Heart left ventricle (tissue), 16 donors: ENCODE data around the gene ITIH6. TPM values are rescaled to one million over a fixed set of nuclear protein-coding genes. Genes with fewer than 3 reads are reported as not detected.

ENCODE experiments used
- ATAC-seq, 4 donors: fragments of 200-7000 bp; cut with Tn5 transposase; one replicate each; pipeline ENCODE4 v1.9.1; 2020 to 2022; ENCODE audit warnings: moderate library complexity in 4 of 4, mild to moderate bottlenecking in 3 of 4, moderate number of reproducible peaks in 1 of 4
- DNase-seq, 5 donors: peaks; one replicate each; pipeline ENCODE4 v3.0.0-alpha.2; 2020
- H3K27ac ChIP-seq, 12 donors: fragments of 200-600 bp; sonication (generic) in 4 of 12; one replicate each; pipeline versions ENCODE4 v1.5.0 to v1.8.0; 2016 to 2022; ENCODE audit warnings: mild to moderate bottlenecking in 2 of 12
- H3K27me3 ChIP-seq, 9 donors: fragments of 200-600 bp; sonication (generic) in 2 of 9; one replicate each; pipeline versions ENCODE4 v1.5.1 to v1.8.0; 2016 to 2022; ENCODE audit warnings: mild to moderate bottlenecking in 3 of 9
- H3K36me3 ChIP-seq, 9 donors: fragments of 200-600 bp; sonication (generic) in 2 of 9; one replicate each; pipeline versions ENCODE4 v1.5.0 to v1.8.0; 2018 to 2022; ENCODE audit warnings: mild to moderate bottlenecking in 2 of 9
- H3K4me1 ChIP-seq, 12 donors: fragments of 200-600 bp; sonication (generic) in 4 of 12; one replicate each; pipeline versions ENCODE4 v1.5.0 to v1.8.0; 2016 to 2022; ENCODE audit warnings: mild to moderate bottlenecking in 3 of 12
- H3K4me3 ChIP-seq, 12 donors: fragments of 200-600 bp; sonication (generic) in 4 of 12; one replicate each; pipeline versions ENCODE4 v1.5.0 to v1.8.0; 2017 to 2022; ENCODE audit warnings: mild to moderate bottlenecking in 9 of 12, moderate library complexity in 4 of 12
- H3K9me3 ChIP-seq, 12 donors: fragments of 200-600 bp; sonication (generic) in 4 of 12; one replicate each; pipeline versions ENCODE4 v1.5.0 to v1.8.0; 2016 to 2022; ENCODE audit warnings: mild to moderate bottlenecking in 1 of 12
- POLR2A ChIP-seq, 2 donors: fragments of 450-650 bp; IDR thresholded peaks; one replicate each; pipeline ENCODE4 v1.6.1; 2017; ENCODE audit warnings: antibody characterized with exemption in 2 of 2, mild to moderate bottlenecking in 2 of 2, moderate library complexity in 2 of 2
- WGBS, 4 donors: extraction: QIAGEN DNeasy Blood & Tissue Kit in 2 of 4; methylation state at CpG; one replicate each; pipeline versions ENCODE4 v1.1.5 to v1.1.7; 2013 to 2018; 5-methylcytosine and 5-hydroxymethylcytosine counted together
- intact Hi-C, 10 donors: fragments of 100-400 bp; cut with DNase I; formaldehyde crosslinking; loops; one replicate each; pipeline versions ENCODE4 v1.11.1 to v1.14.2; 2022
- polyA plus RNA-seq, 2 donors: library from polyadenylated mRNA; stranded (reverse); fragments of 200-250 nt; gene quantifications; one replicate each; pipeline ENCODE4 v1.2.3, GENCODE V29; 2013
- total RNA-seq, 9 donors: library from RNA; depleted of rRNA in 2 of 9; stranded (reverse); fragments of >200 nt in 2 of 9; fragmentation: NEBNext Ultra II Directional in 3 of 9; extraction: Animal tissue kit (Norgen Biotek cat#: 25700) in 3 of 9; gene quantifications; one replicate each; pipeline versions ENCODE4 v1.1.0 to v1.2.4, GENCODE V29; 2016 to 2023
- TF ChIP-seq, protein P1 (sequence below), 12 donors: fragments of 200-600 bp; sonication (generic) in 4 of 12; IDR thresholded peaks; one replicate each; pipeline versions ENCODE4 v1.5.0 to v1.8.0; 2018 to 2022; ENCODE audit warnings: antibody characterized with exemption in 12 of 12, mild to moderate bottlenecking in 5 of 12
- donor health status: ischemic (EF 13 %, LVEDD 7.1; RV severe dilation, severe dysfunction).
- donor health status: healthy with polysubstance abuse.
- donor health status: DM: no; HTN: yes; CAD: no.
- donor health status: DM: no; HTN: no; CAD: no.
- donor health status: ischemic (EF 25% LVEDD 6.9; RV normal size, moderate dysfunction).
- donor health status: ischemic (EF 25% LVEDD 5.7; RV mildly dilated, moderate dysfunction).
- donor health status: healthy.
- donor health status: DM: yes; HTN: yes; CAD: no.
- donor health status: ischemic (EF 35%, LVEDD 5.7; RV mildly dilated, moderate dysfunction).
- donor health status: nonischemic (EF 11% LVEDD 7.7; RV severe dilation, severe dysfunction).
- donor health status: DM: yes; HTN: yes; CAD: no.
- donor health status: PGD.
- donor health status: ischemic (EF 29% LVEDD 5.4; RV normal size, mild dysfunction).
- donor health status: nonischemic (EF 23%, LVEDD 6.1; RV moderate dilation, normal function).

The ITIH6 gene
- total and polyA plus RNA-seq, 11 donors: not detected

DNA sequence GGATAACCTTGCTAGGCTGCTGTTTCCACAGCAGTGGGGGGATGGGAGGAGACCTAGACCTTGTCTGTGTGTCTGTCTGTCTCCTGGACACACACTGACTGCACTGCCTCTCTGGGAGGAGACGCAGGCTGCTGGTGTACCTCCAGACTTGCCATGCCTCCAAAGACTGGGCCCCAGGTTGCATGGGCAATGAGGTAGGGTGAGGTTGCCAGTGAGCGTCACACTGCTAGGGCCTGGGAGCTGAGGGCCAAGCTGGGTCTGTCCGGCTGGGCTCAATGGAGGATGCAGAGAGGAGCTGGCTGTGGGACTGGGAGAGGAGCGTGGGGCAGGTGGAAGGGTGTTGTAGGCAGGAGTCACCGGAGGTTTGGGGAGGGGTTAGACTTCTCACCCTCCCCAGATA lies 26.1 kb upstream of the ITIH6 start:
- Histone ChIP-seq H3K27ac (no peak overlapping the region), H3K27me3 (no peaks in the 10 kb centered on the region), H3K36me3 (no peaks in the 10 kb centered on the region), H3K4me3 (no peak overlapping the region), H3K9me3 (no peaks in the 10 kb centered on the region), H3K4me1 (no peaks in the 10 kb centered on the region)
- TF ChIP-seq POLR2A (IDR thresholded peaks at IDR 0.05): no peak
- TF ChIP-seq, protein P1, sequence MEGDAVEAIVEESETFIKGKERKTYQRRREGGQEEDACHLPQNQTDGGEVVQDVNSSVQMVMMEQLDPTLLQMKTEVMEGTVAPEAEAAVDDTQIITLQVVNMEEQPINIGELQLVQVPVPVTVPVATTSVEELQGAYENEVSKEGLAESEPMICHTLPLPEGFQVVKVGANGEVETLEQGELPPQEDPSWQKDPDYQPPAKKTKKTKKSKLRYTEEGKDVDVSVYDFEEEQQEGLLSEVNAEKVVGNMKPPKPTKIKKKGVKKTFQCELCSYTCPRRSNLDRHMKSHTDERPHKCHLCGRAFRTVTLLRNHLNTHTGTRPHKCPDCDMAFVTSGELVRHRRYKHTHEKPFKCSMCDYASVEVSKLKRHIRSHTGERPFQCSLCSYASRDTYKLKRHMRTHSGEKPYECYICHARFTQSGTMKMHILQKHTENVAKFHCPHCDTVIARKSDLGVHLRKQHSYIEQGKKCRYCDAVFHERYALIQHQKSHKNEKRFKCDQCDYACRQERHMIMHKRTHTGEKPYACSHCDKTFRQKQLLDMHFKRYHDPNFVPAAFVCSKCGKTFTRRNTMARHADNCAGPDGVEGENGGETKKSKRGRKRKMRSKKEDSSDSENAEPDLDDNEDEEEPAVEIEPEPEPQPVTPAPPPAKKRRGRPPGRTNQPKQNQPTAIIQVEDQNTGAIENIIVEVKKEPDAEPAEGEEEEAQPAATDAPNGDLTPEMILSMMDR (IDR thresholded peaks at IDR 0.05): no peak
- DNase-seq (no peak), ATAC-seq (no peak)
- WGBS, 4 donors: 75 to 94% (median 87%) methylated on average over 4 to 5 of the region's 5 CpGs
- intact Hi-C loops: no loop called here

DNA sequence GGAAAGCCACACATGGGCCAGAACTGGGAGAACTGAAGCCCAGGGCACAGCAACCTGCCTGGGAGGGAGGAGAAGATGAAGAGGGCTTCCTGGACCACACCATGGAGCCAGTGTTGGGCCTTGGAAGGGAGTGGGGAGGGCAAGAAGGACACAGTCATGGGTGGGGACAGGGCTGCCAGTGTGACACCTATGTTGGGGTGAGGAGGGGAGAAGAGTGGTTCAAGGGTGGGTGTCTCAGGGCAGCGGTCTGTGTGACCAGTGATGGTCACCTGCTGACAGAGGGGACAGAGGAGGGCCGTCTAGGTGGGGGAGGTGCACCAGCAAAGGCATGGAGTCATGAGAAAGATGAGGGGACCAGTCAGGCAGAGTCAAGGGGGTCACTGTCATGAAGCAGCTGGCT lies 23.3 kb upstream of the ITIH6 start:
- no peaks in the 10 kb centered on the region for H3K9me3 ChIP-seq
- WGBS, 4 donors: 70 to 94% (median 83%) methylated on average over 2 of the region's 2 CpGs
- no peak for DNase-seq

DNA sequence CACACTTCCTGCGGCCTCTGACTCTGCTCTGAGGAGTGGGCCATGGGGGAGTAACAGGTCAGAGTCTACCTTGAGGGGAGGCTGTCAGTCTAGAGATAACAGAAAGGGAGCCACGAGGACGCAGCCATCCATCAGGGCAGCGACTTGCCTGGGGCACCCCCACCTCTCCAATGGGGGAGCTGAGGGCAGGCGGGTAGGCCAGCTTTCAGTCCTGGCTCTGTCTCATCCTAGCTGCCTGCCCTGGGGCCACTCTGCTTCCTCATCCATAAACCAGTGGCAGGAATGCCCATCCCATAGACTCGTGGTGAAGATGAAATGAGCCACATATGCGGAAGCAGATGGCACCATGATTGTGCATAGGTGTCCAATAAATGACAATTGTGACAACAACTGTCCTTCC lies 22.7 kb upstream of the ITIH6 start:
- Histone ChIP-seq H3K9me3 (no peaks in the 10 kb centered on the region), H3K4me3 (no peak overlapping the region), H3K27me3 (no peaks in the 10 kb centered on the region), H3K36me3 (peaks cover 0 to 8% (median 4%) of the 10 kb centered on the region in 9 donors), H3K4me1 (no peaks in the 10 kb centered on the region), H3K27ac (no peak overlapping the region)
- WGBS, 4 donors: 67 to 85% (median 78%) methylated on average over 6 to 7 of the region's 7 CpGs
- DNase-seq (no peak), ATAC-seq (no peak)
- no peak for TF ChIP-seq POLR2A (IDR thresholded peaks at IDR 0.05)
- TF ChIP-seq, protein P1 (IDR thresholded peaks at IDR 0.05): no peak
- intact Hi-C loops: no loop called here

More for the DNA sequence above, 23.3 kb upstream of the ITIH6 start:
- peaks cover 0 to 2% (median 0%) of the 10 kb centered on the region in 9 donors for H3K36me3 ChIP-seq
- intact Hi-C loops: no loop called here
- no peak overlapping the region for H3K4me3 ChIP-seq
- H3K27me3 ChIP-seq: no peaks in the 10 kb centered on the region
- no peak for ATAC-seq
- no peak overlapping the region for H3K27ac ChIP-seq
- TF ChIP-seq, protein P1 (IDR thresholded peaks at IDR 0.05): no peak
- TF ChIP-seq POLR2A (IDR thresholded peaks at IDR 0.05): no peak
- H3K4me1 ChIP-seq: no peaks in the 10 kb centered on the region

DNA sequence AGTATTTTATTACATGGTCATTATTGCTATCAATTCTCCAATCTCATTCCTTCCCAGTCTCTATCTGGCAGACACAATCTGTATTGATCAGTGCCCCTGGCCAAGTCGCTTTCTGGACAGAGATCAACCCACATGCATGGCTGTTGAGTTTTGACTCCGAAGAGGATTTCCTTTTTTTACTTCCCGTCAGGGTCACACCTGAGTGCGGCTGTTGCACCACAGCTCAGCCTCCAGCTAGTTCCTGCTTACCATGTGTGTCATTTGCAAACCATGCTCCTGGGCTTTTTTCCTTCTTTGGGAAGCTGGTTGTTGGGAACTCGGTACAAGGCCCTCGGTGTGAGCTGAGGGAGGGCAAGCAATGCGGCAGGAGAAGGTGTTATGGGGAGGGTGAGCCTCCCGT lies 21.1 kb upstream of the ITIH6 start:
- TF ChIP-seq POLR2A (IDR thresholded peaks at IDR 0.05): no peak
- TF ChIP-seq, protein P1 (IDR thresholded peaks at IDR 0.05): no peak
- Histone ChIP-seq H3K27me3 (no peaks in the 10 kb centered on the region), H3K4me3 (no peak overlapping the region), H3K36me3 (peaks cover 0 to 23% (median 18%) of the 10 kb centered on the region in 9 donors), H3K27ac (no peak overlapping the region), H3K4me1 (no peaks in the 10 kb centered on the region), H3K9me3 (no peaks in the 10 kb centered on the region)
- DNase-seq (no peak), ATAC-seq (no peak)
- intact Hi-C loops: no loop called here
- WGBS, 4 donors: 58 to 67% (median 61%) methylated on average over 8 of the region's 8 CpGs
